A549 (cell line): ENCODE measurements around the gene KRI1. TPM values are rescaled to one million over a fixed set of nuclear protein-coding genes. Genes with fewer than 3 reads are reported as not detected.
A peak's percentile ranks its signal among the peaks of the same experiment; 100 is the strongest.
"Not testable (repeated sequence)": the region's sequence is repeated elsewhere in the genome, so short reads cannot be mapped to it uniquely, and the experiment has no call there.

ENCODE experiments used
- ATAC-seq, 2 experiments: fragments of 200-7000 bp in 1 of 2; fragments of >200 bp in 1 of 2; cut with Nextera tagmentation in 1 of 2; cut with Tn5 transposase in 1 of 2; 3 replicates each; pipeline versions ENCODE4 v1.8.0 to v1.9.1; 2018 to 2020; ENCODE audit warnings: mild to moderate bottlenecking in 1 of 2, moderate library complexity in 1 of 2
- CTCF ChIA-PET: fragments of 300-600 bp; sonication (Branson Sonifier 250); formaldehyde crosslinking; extraction: SDS; loops from one replicate; lab custom pipeline; 2021; ENCODE audit warnings: antibody characterized with exemption, inconsistent platforms; lab: Yijun Ruan, JAX
- POLR2A ChIA-PET: fragments of 350-600 bp; formaldehyde crosslinking; extraction: SDS; loops from one replicate; lab custom pipeline; 2021; ENCODE audit warnings: antibody characterized with exemption, inconsistent platforms; lab: Yijun Ruan, JAX
- DNase-seq, 2 experiments: peaks; one replicate each; pipeline versions ENCODE4 v3.0.0 to v3.0.0-alpha.2; 2011 to 2016; ENCODE audit warnings: low read depth in 1 of 2, low spot score in 1 of 2
- FAIRE-seq: peaks from 2 replicates; lab custom pipeline; 2011; peaks lifted over from hg19 to GRCh38; lab: Jason Lieb, UNC
- H3K27ac ChIP-seq, 2 experiments: fragments of >200 bp; sonication (Bioruptor Twin); formaldehyde crosslinking; 3 replicates each; pipeline ENCODE4 v1.5.1; 2016 to 2017
- H3K4me1 ChIP-seq: fragments of >200 bp; sonication (Bioruptor Twin); formaldehyde crosslinking; 3 replicates; pipeline ENCODE4 v1.6.1; 2016
- H3K4me2 ChIP-seq: fragments of >200 bp; sonication (Bioruptor Twin); formaldehyde crosslinking; 3 replicates; pipeline ENCODE4 v1.6.1; 2016
- H3K4me3 ChIP-seq: fragments of >200 bp; sonication (Bioruptor Twin); formaldehyde crosslinking; 3 replicates; pipeline ENCODE4 v1.5.1; 2016
- H3K9me3 ChIP-seq: fragments of >200 bp; sonication (Bioruptor Twin); formaldehyde crosslinking; 3 replicates; pipeline ENCODE4 v1.6.1; 2016
- FOXS1 ChIP-seq: fragments of 250-450 bp; sonication (Bioruptor Pico); IDR thresholded peaks from 2 replicates; pipeline ENCODE4 v1.5.0; 2020; ENCODE audit warnings: mild to moderate bottlenecking, moderate library complexity
- GATA3 ChIP-seq: IDR thresholded peaks from 2 replicates; pipeline ENCODE4 v1.6.1; 2012; ENCODE audit warnings: borderline replicate concordance
- HDAC2 ChIP-seq: fragments of 200-600 bp; sonication (generic); IDR thresholded peaks from 2 replicates; pipeline ENCODE4 v1.6.1; 2016
- HEYL ChIP-seq: fragments of 250-450 bp; sonication (Bioruptor Pico); IDR thresholded peaks from 2 replicates; pipeline ENCODE4 v1.8.0; 2021; ENCODE audit warnings: mild to moderate bottlenecking, moderate library complexity
- HOXB5 ChIP-seq: fragments of 250-450 bp; sonication (Bioruptor Pico); IDR thresholded peaks from 2 replicates; pipeline ENCODE4 v1.5.0; 2020; ENCODE audit warnings: mild to moderate bottlenecking, moderate library complexity
- JUN ChIP-seq, 2 experiments: fragments of >200 bp; sonication (Bioruptor Twin); formaldehyde crosslinking; IDR thresholded peaks; 2 replicates in 1 of 2; 3 replicates in 1 of 2; pipeline ENCODE4 v1.6.1; 2016 to 2017
- KDM5A ChIP-seq: fragments of 200-600 bp; sonication (generic); IDR thresholded peaks from 2 replicates; pipeline ENCODE4 v1.6.1; 2016; ENCODE audit warnings: antibody characterized with exemption, mild to moderate bottlenecking
- NR3C1 ChIP-seq: fragments of >200 bp; sonication (Bioruptor Twin); formaldehyde crosslinking; IDR thresholded peaks from 3 replicates; pipeline ENCODE4 v1.6.1; 2017
- PHF8 ChIP-seq: fragments of 200-600 bp; sonication (generic); IDR thresholded peaks from 2 replicates; pipeline ENCODE4 v1.6.1; 2016; ENCODE audit warnings: low read depth, mild to moderate bottlenecking, antibody characterized with exemption, moderate library complexity, borderline replicate concordance
- POLR2A ChIP-seq: IDR thresholded peaks from 2 replicates; pipeline ENCODE4 v1.6.1; 2012; ENCODE audit warnings: mild to moderate bottlenecking, low read length
- TP53 ChIP-seq: fragments of 250-450 bp; sonication (Bioruptor Pico); IDR thresholded peaks from 2 replicates; pipeline ENCODE4 v1.5.0; 2021; ENCODE audit warnings: mild to moderate bottlenecking, moderate library complexity
- ZNF302 ChIP-seq: fragments of 250-450 bp; sonication (Bioruptor Pico); IDR thresholded peaks from 2 replicates; pipeline ENCODE4 v1.9.0; 2021; ENCODE audit warnings: inconsistent platforms, mild to moderate bottlenecking, moderate library complexity
- WGBS: methylation state at CpG from one replicate; pipeline ENCODE4 v1.1.6; 2017; ENCODE audit errors: missing lambda C conversion rate; 5-methylcytosine and 5-hydroxymethylcytosine counted together
- polyA plus RNA-seq, 4 experiments: library from polyadenylated mRNA; depleted of rRNA in 3 of 4; stranded (reverse); fragments of >200 nt; fragmentation: RNase III in 1 of 4; extraction: RNeasy Plus Mini Kit Qiagen cat#74134 plus additional on column Dnase treatment in 1 of 4; gene quantifications; 2 replicates in 3 of 4; 3 replicates in 1 of 4; pipeline ENCODE4 v1.2.3, GENCODE V29; 2011 to 2017
- TF ChIP-seq, protein P1 (sequence below): fragments of >200 bp; sonication (Bioruptor Twin); formaldehyde crosslinking; IDR thresholded peaks from 3 replicates; pipeline ENCODE4 v1.6.1; 2016
- TF ChIP-seq, protein P2 (sequence below): IDR thresholded peaks from 2 replicates; pipeline ENCODE4 v1.6.1; 2012
- TF ChIP-seq, protein P3 (sequence below): IDR thresholded peaks from 2 replicates; pipeline ENCODE4 v1.6.1; 2012; ENCODE audit warnings: low read depth, borderline replicate concordance

KRI1 gene
- polyA plus RNA-seq, 2 of the 4 experiments (the other 2 are of a cell fraction) = 21.6 to 25.6 TPM

DNA sequence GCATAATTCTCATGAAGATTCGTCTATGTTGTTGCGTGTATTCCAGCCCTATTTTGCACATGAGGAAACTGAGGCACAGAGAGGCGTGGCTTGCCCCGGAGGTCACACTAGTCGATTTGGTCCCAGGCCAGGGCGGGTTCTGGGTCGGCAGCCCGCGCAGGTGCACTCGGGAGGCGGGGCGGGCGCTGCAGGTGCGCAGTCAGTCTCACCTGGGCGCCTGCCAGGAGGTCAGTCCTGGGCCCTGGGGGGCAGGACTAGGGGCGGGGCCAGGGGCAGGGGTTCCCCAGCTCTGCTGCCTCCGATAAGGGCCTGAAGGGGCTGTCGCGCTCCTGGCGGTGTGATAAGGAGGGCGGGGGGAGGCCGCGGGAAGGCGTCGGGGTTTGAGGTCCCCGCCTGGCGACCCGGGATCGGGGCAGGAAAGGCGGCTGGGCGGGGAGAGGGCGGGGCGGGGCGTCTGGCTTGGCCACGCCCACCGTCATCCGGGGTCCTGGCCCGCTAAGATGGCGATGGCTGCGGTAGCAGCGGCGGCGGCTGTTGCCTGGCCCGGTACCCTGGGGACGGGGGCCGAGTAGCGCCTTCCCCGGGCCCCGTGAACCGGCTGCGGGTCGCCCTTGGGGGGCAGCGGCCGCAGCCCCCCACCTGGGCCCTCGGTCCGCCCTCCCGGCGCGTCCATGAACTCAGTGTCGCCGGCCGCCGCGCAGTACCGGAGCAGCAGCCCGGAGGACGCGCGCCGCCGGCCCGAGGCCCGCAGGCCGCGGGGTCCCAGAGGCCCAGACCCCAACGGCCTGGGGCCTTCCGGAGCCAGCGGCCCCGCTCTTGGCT is 22.2 kb downstream of the KRI1 start, which contains the start of gene ATG4D:
Gene ATG4D, plus strand, starts transcription at position 485 of the 822 bp plus-strand sequence. Its CDS starts 187 bp downstream, at position 672.
- FAIRE-seq (no peak), DNase-seq (peak; percentile 60 to 88), ATAC-seq (peak; percentile 89 to 90)
- Histone ChIP-seq H3K4me3 (peak within 1 kb of the TSS; percentile 94), H3K4me1 (peaks cover 6% of the 10 kb centered on the region; the same call in 2 of the 3 replicates), H3K9me3 (no peaks in the 10 kb centered on the region), H3K4me2 (peak within 1 kb of the TSS; percentile 66), H3K27ac (peak within 1 kb of the TSS; percentile 91 to 99)
- WGBS = 21% methylated on average over 2 of the region's 79 CpGs
- POLR2A ChIA-PET = interaction anchor here (0.5 to 0.7 kb wide), 2 partner anchors 9 to 101 kb away, joined by 3 to 5 read pairs; no protein-coding TSS in a partner anchor
- TF ChIP-seq KDM5A = 0 out of 2 replicates have a peak, but pooled peaks have one; percentile 33
- TF ChIP-seq, protein P1, sequence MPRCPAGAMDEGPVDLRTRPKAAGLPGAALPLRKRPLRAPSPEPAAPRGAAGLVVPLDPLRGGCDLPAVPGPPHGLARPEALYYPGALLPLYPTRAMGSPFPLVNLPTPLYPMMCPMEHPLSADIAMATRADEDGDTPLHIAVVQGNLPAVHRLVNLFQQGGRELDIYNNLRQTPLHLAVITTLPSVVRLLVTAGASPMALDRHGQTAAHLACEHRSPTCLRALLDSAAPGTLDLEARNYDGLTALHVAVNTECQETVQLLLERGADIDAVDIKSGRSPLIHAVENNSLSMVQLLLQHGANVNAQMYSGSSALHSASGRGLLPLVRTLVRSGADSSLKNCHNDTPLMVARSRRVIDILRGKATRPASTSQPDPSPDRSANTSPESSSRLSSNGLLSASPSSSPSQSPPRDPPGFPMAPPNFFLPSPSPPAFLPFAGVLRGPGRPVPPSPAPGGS = peak; percentile 61; the same call in 1 of the 3 replicates
- TF ChIP-seq JUN (IDR thresholded peaks at IDR 0.05) = peak in 1 of 2 experiments; percentile 62; a peak in 1 of 5 replicates
- TF ChIP-seq FOXS1 = no peak
- peak; percentile 76; the same call in 1 of the 2 replicates for TF ChIP-seq PHF8
- TF ChIP-seq POLR2A = peak; percentile 79
- TF ChIP-seq GATA3 = no peak
- CTCF ChIA-PET = interaction anchor here (1.4 to 2.8 kb wide), 3 partner anchors 25 to 173 kb away, joined by 3 to 10 read pairs (median 9); partner anchors contain the start of genes CDKN2D and DNM2

DNA sequence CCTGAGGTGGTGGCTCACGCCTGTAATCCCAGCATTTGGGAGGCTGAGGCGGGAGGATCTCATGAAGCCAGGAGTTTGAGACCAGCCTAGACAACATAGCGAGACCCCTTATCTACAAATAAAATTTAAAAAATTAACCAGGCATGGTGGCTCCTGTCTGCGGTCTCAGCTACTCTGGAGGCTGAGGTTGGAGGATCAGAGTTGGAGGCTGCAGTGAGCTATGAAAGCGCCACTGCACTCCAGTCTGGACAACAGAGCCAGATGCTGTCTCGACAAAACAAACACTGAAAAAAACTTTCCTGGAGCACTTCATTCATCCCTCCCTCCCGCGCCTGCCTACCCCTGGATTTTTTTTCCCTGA is 22.8 kb downstream of the KRI1 start:
- Histone ChIP-seq H3K9me3 (no peaks in the 10 kb centered on the region), H3K4me2 (peak overlapping the region; percentile 66), H3K27ac (peak overlapping the region in 1 of 2 experiments; percentile 99; a peak in 3 of 6 replicates), H3K4me1 (peaks cover 6% of the 10 kb centered on the region; the same call in 2 of the 3 replicates), H3K4me3 (peak overlapping the region; percentile 94)
- FAIRE-seq = no peak
- ChIA-PET CTCF (interaction anchor here (0.6 to 2.9 kb wide), 7 partner anchors 9 to 583 kb away, joined by 3 to 26 read pairs (median 6); partner anchors contain the start of genes CDKN2D, DNM2, KRI1 and S1PR5), POLR2A (interaction anchor here (0.7 kb wide), 1 partner anchor 10 kb away, joined by 5 read pairs; no protein-coding TSS in a partner anchor)
- no peak for ATAC-seq
- TF ChIP-seq NR3C1 = no peak
- TF ChIP-seq, protein P1 = no peak
- TF ChIP-seq HOXB5 (CRISPR knock-in tag) = no peak
- TF ChIP-seq KDM5A = no peak
- TF ChIP-seq ZNF302 (CRISPR knock-in tag) = no peak
- TF ChIP-seq, protein P2, sequence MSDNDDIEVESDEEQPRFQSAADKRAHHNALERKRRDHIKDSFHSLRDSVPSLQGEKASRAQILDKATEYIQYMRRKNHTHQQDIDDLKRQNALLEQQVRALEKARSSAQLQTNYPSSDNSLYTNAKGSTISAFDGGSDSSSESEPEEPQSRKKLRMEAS = no peak
- no peak for TF ChIP-seq TP53 (CRISPR knock-in tag)
- TF ChIP-seq FOXS1 = no peak
- no peak for TF ChIP-seq HDAC2
- TF ChIP-seq GATA3 = no peak
- TF ChIP-seq, protein P3, sequence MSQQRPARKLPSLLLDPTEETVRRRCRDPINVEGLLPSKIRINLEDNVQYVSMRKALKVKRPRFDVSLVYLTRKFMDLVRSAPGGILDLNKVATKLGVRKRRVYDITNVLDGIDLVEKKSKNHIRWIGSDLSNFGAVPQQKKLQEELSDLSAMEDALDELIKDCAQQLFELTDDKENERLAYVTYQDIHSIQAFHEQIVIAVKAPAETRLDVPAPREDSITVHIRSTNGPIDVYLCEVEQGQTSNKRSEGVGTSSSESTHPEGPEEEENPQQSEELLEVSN = no peak
- no peak for TF ChIP-seq HEYL
- TF ChIP-seq PHF8 = no peak
- no peak for DNase-seq
- 65% methylated on average over 8 of the region's 8 CpGs for WGBS

DNA sequence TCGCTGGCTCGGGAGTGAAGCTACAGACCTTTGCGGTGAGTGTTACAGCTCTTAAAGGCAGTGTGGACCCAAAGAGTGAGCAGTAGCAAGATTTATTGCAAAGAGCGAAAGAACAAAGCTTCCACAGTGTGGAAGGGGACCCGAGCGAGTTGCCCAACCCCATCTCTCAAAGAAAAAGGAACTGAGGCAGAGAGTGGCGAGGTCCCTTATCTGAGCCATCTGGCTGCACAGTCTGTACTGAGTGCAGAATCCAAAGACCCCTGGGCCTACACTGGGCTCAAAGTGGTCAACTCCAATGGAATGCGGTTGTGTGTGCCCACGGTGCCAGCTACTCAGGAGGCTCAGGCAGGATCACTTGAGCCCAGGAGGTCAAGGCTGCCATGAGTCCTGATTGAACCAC is 26.8 kb downstream of the KRI1 start:
- H3K4me2 ChIP-seq, POLR2A ChIA-PET, H3K9me3 ChIP-seq, H3K4me3 ChIP-seq, H3K4me1 ChIP-seq, FAIRE-seq, H3K27ac ChIP-seq, ATAC-seq, DNase-seq: not testable (repeated sequence)
- CTCF ChIA-PET = interaction anchor here (0.9 kb wide), 1 partner anchor 13 kb away, joined by 3 read pairs; no protein-coding TSS in a partner anchor
- 83% methylated on average over 7 of the region's 9 CpGs for WGBS
